GM21447 (cell line): ENCODE measurements around the gene FASTK.
A peak's percentile ranks its signal among the peaks of the same experiment; 100 is the strongest.

Experiments used
- ATAC-seq: cut with Tn5 transposase; IDR thresholded peaks from one replicate; pipeline ENCODE4 v1.9.1; 2021; ENCODE audit not compliant: unreplicated experiment

FASTK gene

DNA sequence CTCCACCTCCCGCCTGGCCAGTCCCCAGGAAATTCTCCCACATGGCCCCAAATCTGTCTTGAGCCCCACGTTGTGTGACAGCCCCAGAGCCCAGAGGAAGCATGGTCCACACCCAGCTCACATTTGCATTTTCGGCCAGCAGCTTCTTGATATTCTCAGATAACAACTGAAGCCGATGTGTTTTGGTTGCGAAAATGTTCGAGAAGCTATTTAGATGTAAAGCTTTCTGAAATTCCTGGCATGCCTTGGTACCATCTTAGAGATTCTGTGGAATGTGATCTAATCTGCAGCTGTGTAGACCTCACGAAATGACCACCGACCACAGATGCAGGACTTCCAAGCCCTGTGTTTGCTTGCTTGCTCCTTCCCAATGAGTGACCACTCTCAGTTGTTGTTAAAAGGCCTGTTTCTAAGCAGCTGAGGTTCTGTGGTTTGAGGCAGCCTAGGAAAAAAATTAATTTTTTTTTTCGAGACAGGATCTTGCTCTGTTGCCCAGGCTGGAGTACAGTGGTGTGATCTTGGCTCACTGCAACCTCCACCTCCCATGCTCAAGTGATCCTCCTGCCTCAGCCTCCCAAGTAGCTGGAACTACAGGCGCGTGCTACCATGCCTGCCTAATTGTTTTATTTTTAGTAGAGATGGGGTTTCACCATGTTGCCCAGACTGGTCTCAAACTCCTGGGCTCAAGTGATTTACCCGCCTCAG lies 12.4 kb downstream of the FASTK start:
- no peak for ATAC-seq

- no peak for ATAC-seq
Measured at GRCh38 chr7:151066273-151066974, 14.2 kb downstream of the FASTK start.

- no peak for ATAC-seq
Measured at GRCh38 chr7:151065516-151065915, 15.1 kb downstream of the FASTK start.

GRCh38 chr7:151064993-151065392 lies 15.6 kb downstream of the FASTK start:
- no peak for ATAC-seq

GRCh38 chr7:151064454-151064853 lies 16.2 kb downstream of the FASTK start:
- ATAC-seq = no peak

DNA sequence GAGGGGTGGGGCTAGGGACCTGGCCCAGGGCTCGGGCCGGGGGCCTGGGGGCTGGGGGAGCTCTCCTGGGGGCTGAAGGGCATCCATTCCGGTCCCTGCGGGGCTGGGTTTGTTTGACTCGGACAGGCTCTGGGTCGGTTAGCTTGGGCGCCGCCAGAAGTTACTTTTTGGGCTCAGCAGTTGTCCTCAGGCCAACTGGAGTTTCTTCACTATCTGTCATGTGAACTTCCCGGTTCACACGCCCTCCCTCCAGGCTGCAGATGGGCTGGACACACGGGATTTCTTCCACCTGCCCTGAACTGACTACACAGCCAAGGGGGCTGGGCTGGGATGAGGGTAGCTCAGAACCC lies 17.4 kb downstream of the FASTK start:
- no peak for ATAC-seq

DNA sequence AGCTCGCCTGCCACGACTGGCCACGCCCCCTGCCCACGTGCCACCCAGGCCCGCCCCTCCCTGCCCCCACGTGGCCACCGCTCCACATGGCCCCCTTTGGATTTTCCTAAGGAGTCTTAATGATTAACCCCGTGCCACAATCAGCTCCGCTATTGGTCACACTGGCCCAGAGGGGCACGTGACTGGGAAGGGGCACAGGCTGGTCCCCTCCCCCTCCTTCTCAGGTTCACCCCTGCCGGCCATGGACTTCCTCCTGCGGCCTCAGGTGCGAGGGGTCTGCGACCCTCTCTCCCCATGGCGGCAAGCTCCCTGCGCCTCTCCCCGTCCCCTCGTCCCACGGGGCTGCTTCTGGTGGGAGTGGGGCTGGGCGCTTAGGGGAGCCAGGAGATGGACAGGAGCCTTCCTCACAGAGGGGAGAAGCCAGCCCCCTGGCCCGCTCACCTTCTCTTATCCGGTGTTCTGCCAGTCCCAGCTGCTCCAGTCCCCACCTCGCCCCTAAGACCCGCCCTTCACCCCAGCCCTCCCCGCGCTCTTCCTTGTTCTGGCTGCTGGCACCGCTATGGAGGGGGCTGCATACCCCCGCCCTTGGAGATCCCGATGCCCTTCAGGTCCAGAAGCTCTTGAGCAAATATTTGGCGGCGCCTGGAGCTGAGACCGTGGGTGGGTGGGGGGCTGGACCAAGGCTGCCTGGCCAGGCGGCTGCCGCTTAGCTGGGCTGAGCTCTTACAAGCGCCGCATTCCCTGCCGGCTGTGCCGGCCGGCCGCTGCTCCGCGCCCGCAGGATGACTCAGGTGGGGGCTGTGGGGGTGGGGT lies 18.0 kb downstream of the FASTK start:
- ATAC-seq = no peak

DNA sequence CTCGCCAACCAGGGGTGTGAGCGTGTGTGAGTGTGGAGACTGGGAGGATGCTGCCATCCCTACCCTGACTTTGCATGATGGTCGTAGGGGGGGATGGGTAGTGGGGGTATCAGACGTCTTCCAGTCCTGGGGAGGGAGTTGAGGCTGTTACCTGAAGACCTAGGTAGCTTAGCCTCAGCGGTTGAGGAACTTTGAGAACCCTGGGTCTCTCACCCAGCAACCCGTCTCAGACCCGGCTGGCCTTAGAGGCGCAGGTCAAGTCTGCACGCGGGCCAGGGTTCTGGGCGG lies 18.6 kb downstream of the FASTK start:
- no peak for ATAC-seq

DNA sequence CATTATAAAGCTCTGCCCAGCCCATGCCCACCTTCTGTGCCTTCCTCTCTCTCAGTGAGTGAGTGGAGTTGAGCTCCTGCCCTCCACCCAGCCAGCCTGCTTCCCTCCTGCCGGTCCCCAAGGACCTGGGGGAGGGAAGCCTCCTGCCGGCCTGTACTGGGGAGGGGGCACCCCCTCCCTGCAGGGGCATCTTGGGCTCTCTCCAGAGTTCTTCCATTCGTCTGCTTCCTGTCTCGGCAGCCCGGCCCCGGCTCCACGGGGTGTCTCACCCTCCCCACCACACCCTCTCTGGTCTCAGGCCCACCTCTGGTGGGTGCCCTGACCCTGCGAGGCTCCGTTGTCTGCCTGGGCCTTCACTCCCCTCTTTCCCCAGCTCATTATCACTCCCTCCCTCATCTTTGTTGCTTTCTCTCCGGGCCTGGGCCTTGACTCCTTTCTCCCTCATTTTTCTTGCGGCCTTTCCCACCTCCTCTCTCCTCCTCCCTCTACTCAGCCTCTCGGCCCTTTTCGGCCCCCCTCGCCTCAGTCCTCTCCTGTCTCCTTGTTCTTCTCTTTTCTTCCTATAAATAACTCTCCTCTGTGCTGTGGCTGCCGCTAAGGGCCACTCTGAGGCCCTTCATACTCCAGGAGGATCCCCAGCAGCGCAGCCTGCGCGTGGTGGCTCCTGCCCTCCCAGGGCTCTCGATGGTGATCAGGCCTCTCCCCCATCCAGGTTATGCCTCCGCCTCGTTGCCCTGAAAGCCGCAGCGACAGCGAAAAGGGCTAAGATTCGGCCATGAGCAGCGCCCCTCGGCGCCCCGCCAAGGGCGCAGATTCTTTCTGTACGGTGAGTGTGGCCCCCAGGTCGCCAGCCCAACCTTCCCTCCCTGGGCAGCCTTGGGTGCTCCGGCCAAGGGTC lies 19.1 kb downstream of the FASTK start:
- no peak for ATAC-seq

GRCh38 chr7:151060416-151061212 lies 20.0 kb downstream of the FASTK start:
- no peak for ATAC-seq

DNA sequence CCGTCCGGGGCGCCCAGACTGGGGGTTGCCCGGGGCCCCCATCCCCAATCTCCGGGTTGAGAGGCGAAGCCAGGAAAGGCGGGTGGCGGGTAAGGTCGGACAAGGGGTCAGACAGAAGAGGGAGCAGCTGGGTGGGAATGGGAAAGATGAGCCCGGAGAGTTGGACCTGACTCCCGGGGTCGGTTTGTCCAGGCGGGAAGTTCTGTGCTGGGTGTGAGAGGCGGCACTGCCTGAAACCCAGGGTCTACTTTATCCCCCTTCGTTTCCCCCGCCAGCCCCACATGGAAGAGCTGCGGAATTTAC lies 20.5 kb downstream of the FASTK start:
- no peak for ATAC-seq

GRCh38 chr7:151059367-151060112 lies 21.1 kb downstream of the FASTK start, which contains the start of gene SLC4A2:
TSS of gene SLC4A2 (plus strand) at chr7:151059589. CDS start at chr7:151061988, 2,399 bp downstream.
- peak; percentile 21 for ATAC-seq

- ATAC-seq = no peak
Measured at GRCh38 chr7:151058781-151059366, 21.7 kb downstream of the FASTK start.

- ATAC-seq = peak; percentile 82
Measured at GRCh38 chr7:151057989-151058780, 22.4 kb downstream of the FASTK start.

GRCh38 chr7:151057506-151057988 lies 23.1 kb downstream of the FASTK start, which contains the start of gene CDK5:
TSS of gene CDK5 (minus strand) at chr7:151057897. CDS start at chr7:151057848, 49 bp downstream.
- ATAC-seq = peak; percentile 6

GRCh38 chr7:151056666-151057505 lies 23.7 kb downstream of the FASTK start:
- no peak for ATAC-seq

DNA sequence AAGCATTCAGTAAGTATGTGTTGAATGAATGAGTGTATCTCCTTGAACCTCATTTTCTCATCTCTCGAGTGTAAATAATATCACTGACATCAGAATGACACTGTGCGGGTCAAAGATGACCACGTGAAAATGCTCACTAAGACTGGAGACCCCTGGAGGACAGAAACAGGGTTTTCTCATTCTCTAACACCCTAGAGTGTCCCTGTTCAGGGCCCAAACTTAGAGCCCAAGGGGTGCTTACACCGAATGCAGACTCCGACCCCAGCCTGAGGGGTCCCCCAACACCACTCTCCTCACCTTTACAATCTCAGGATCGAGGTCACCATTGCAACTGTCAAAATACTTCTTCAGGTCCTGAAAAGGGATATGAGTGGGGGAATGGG lies 24.3 kb downstream of the FASTK start:
- no peak for ATAC-seq
